Loucy (cell line): ENCODE measurements around the gene RIIAD1.

ENCODE experiments used
- CTCF ChIP-seq: fragments of 200-600 bp; sonication (generic); conservative IDR thresholded peaks from 2 replicates; pipeline ENCODE4 v1.5.1; 2014; ENCODE audit warnings: mild to moderate bottlenecking, antibody characterized with exemption, low read length
- EZH2phosphoT487 ChIP-seq: fragments of 200-600 bp; IDR thresholded peaks from 2 replicates; pipeline ENCODE4 v1.6.1; 2018; ENCODE audit warnings: antibody characterized with exemption, mild to moderate bottlenecking, moderate library complexity, borderline replicate concordance

DNA sequence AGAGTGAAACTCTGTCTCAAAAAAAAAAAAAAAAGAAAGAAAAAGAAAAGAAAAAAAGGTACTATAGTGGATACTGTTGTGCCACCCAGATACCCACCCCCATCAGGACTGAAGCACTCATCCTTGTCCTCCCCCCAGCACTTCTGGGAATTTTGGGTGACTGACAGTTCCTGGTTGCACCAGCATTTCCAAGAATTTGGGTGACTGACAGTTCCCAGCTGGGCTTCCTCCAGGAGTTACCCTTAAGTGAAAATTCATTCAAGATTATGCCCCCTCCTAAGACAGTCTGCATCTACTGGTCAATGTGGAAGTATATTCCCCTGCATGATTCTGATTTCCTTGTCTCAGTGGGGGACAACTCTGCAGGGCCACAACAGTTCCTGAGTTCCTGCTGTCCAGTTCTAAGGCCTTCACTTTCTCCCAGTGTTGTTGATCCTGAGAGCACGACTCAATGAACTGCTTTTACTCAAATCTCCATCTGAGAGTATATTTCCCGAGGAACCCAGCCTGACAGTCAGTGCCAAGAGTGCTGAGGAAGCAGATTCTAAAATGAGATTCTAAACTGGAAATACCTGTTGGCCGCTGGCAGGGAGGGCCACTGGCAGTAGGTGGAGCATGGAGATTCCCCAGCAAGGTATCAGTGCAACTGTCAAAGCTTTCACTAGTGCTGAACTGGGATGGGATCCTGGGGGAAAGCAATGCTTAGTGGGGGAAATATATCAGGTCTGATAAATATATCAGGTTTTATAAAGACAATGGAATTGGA lies 18.5 kb downstream of the RIIAD1 start:
- TF ChIP-seq CTCF (no peak), EZH2phosphoT487 (no peak)
